ENCODE measurements around the gene CXorf38.
"Not testable (repeated sequence)": the region's sequence is repeated elsewhere in the genome, so short reads cannot be mapped to it uniquely, and the experiment has no call there.

The CXorf38 gene

GRCh38 chrX:40628506-40628905 is 18.9 kb downstream of the CXorf38 start:
- no peak for DNase-seq (ENCODE audit: low read depth, low spot score)

- DNase-seq (ENCODE audit: low read depth, low spot score): no peak
Measured at GRCh38 chrX:40625294-40625693, 22.1 kb downstream of the CXorf38 start.

GRCh38 chrX:40623665-40624064 is 23.7 kb downstream of the CXorf38 start:
- DNase-seq (ENCODE audit: low read depth, low spot score): no peak

GRCh38 chrX:40623139-40623536 is 24.2 kb downstream of the CXorf38 start, which contains the start of gene MPC1L:
Gene MPC1L, plus strand, starts transcription at chrX:40623428. Its CDS starts 138 bp downstream, at chrX:40623566.
- DNase-seq (ENCODE audit: low read depth, low spot score): no peak

GRCh38 chrX:40622479-40623138 is 24.8 kb downstream of the CXorf38 start:
- DNase-seq (ENCODE audit: low read depth, low spot score): no peak

- no peak for DNase-seq (ENCODE audit: low read depth, low spot score)
Measured at GRCh38 chrX:40617566-40617965, 29.8 kb downstream of the CXorf38 start.

- no peak for DNase-seq (ENCODE audit: low read depth, low spot score)
Measured at GRCh38 chrX:40615976-40616375, 31.4 kb downstream of the CXorf38 start.

- no peak for DNase-seq (ENCODE audit: low read depth, low spot score)
Measured at GRCh38 chrX:40612511-40612910, 34.9 kb downstream of the CXorf38 start.

GRCh38 chrX:40607381-40607780 is 40.0 kb downstream of the CXorf38 start:
- no peak for DNase-seq (ENCODE audit: low read depth, low spot score)

GRCh38 chrX:40603446-40603845 is 43.9 kb downstream of the CXorf38 start:
- DNase-seq (ENCODE audit: low read depth, low spot score): no peak

- not testable (repeated sequence) for DNase-seq (ENCODE audit: low read depth, low spot score)
Measured at GRCh38 chrX:40589616-40590321, 57.6 kb downstream of the CXorf38 start.

GRCh38 chrX:40587623-40588022 is 59.7 kb downstream of the CXorf38 start:
- DNase-seq (ENCODE audit: low read depth, low spot score): not testable (repeated sequence)

GRCh38 chrX:40582811-40583210 is 64.5 kb downstream of the CXorf38 start:
- no peak for DNase-seq (ENCODE audit: low read depth, low spot score)

GRCh38 chrX:40582178-40582577 is 65.2 kb downstream of the CXorf38 start:
- DNase-seq (ENCODE audit: low read depth, low spot score): not testable (repeated sequence)

- DNase-seq (ENCODE audit: low read depth, low spot score): no peak
Measured at GRCh38 chrX:40581336-40581920, 65.9 kb downstream of the CXorf38 start.

- DNase-seq (ENCODE audit: low read depth, low spot score): peak; percentile 67
Measured at GRCh38 chrX:40580537-40581335, 66.6 kb downstream of the CXorf38 start, which contains the start of gene ATP6AP2. Gene ATP6AP2, plus strand, starts transcription at chrX:40580970. Its CDS starts 96 bp downstream, at chrX:40581066.

GRCh38 chrX:40579900-40580536 is 67.3 kb downstream of the CXorf38 start:
- DNase-seq (ENCODE audit: low read depth, low spot score): no peak

- no peak for DNase-seq (ENCODE audit: low read depth, low spot score)
Measured at GRCh38 chrX:40579141-40579540, 68.2 kb downstream of the CXorf38 start.

- DNase-seq (ENCODE audit: low read depth, low spot score): no peak
Measured at GRCh38 chrX:40578039-40578695, 69.2 kb downstream of the CXorf38 start.
